ENCODE measurements around the gene WNT8B.

The WNT8B gene

GRCh38 chr10:100462709-100463108 is at the start of gene WNT8B:
Gene WNT8B, plus strand, starts transcription at chr10:100463009. Its CDS starts 160 bp downstream, at chr10:100463169.
- no peak for DNase-seq (ENCODE audit: low read depth in 3 of 3)

GRCh38 chr10:100413173-100413572 is 49.6 kb upstream of the WNT8B start:
- DNase-seq (ENCODE audit: low read depth in 3 of 3): no peak

GRCh38 chr10:100419911-100420449 is 42.8 kb upstream of the WNT8B start:
- DNase-seq (ENCODE audit: low read depth in 3 of 3): no peak

- no peak for DNase-seq (ENCODE audit: low read depth in 3 of 3)
Measured at GRCh38 chr10:100427374-100427773, 35.4 kb upstream of the WNT8B start.

- peak; percentile 87 to 98 (median 96) for DNase-seq (ENCODE audit: low read depth in 3 of 3)
Measured at GRCh38 chr10:100433253-100434240, 29.3 kb upstream of the WNT8B start.

GRCh38 chr10:100436255-100436654 is 26.6 kb upstream of the WNT8B start:
- no peak for DNase-seq (ENCODE audit: low read depth in 3 of 3)

GRCh38 chr10:100438674-100439315 is 24.0 kb upstream of the WNT8B start:
- DNase-seq (ENCODE audit: low read depth in 3 of 3): no peak

- DNase-seq (ENCODE audit: low read depth in 3 of 3): no peak
Measured at GRCh38 chr10:100442548-100442947, 20.3 kb upstream of the WNT8B start.

- no peak for DNase-seq (ENCODE audit: low read depth in 3 of 3)
Measured at GRCh38 chr10:100446130-100446761, 16.6 kb upstream of the WNT8B start.

GRCh38 chr10:100447663-100448062 is 15.1 kb upstream of the WNT8B start:
- DNase-seq (ENCODE audit: low read depth in 3 of 3): no peak

- no peak for DNase-seq (ENCODE audit: low read depth in 3 of 3)
Measured at GRCh38 chr10:100448951-100449350, 13.9 kb upstream of the WNT8B start.

GRCh38 chr10:100468322-100468721 is 5.5 kb downstream of the WNT8B start:
- DNase-seq (ENCODE audit: low read depth in 3 of 3): no peak

- no peak for DNase-seq (ENCODE audit: low read depth in 3 of 3)
Measured at GRCh38 chr10:100468978-100469377, 6.2 kb downstream of the WNT8B start.

- DNase-seq (ENCODE audit: low read depth in 3 of 3): no peak
Measured at GRCh38 chr10:100469756-100470155, 6.9 kb downstream of the WNT8B start.

GRCh38 chr10:100470367-100470766 is 7.6 kb downstream of the WNT8B start:
- DNase-seq (ENCODE audit: low read depth in 3 of 3): no peak

- no peak for DNase-seq (ENCODE audit: low read depth in 3 of 3)
Measured at GRCh38 chr10:100477970-100478369, 15.2 kb downstream of the WNT8B start.

GRCh38 chr10:100479037-100479436 is 16.2 kb downstream of the WNT8B start:
- DNase-seq (ENCODE audit: low read depth in 3 of 3): no peak

GRCh38 chr10:100480002-100480401 is 17.2 kb downstream of the WNT8B start:
- no peak for DNase-seq (ENCODE audit: low read depth in 3 of 3)

GRCh38 chr10:100481462-100482081 is 18.8 kb downstream of the WNT8B start:
- DNase-seq (ENCODE audit: low read depth in 3 of 3): peak; percentile 68 to 83 (median 81)

- peak; percentile 35 to 67 (median 46) for DNase-seq (ENCODE audit: low read depth in 3 of 3)
Measured at GRCh38 chr10:100482181-100482833, 19.5 kb downstream of the WNT8B start.

GRCh38 chr10:100482834-100483185 is 20.0 kb downstream of the WNT8B start:
- DNase-seq (ENCODE audit: low read depth in 3 of 3): no peak
